HCT116 (cell line): ENCODE results near the gene MRFAP1L1. TPM values are rescaled to one million over a fixed set of nuclear protein-coding genes. Genes with fewer than 3 reads are reported as not detected.

Experiments used
- ATAC-seq: fragments of 200-7000 bp; cut with Tn5 transposase; 2 replicates; pipeline ENCODE4 v1.9.1; 2020; ENCODE audit warnings: mild to moderate bottlenecking, moderate library complexity
- BruUV-seq: library from RNA; stranded (reverse); fragments of 400-500 nt; replicated peaks from 2 replicates; lab custom pipeline; 2021; lab: Mats Ljungman, UMichigan
- CTCF ChIA-PET: fragments of 300-600 bp; sonication (Branson Sonifier 250); formaldehyde crosslinking; loops from one replicate; lab custom pipeline; 2021; ENCODE audit warnings: antibody characterized with exemption; lab: Charles Lee
- POLR2A ChIA-PET: fragments of 300-600, 350-600 bp; sonication (Branson Sonifier 250); formaldehyde crosslinking; loops from one replicate; lab custom pipeline; 2021; ENCODE audit warnings: antibody characterized with exemption; lab: Charles Lee
- RAD21 ChIA-PET, 2 experiments: fragments of 300-600 bp; sonication (Branson Sonifier 250); formaldehyde crosslinking; loops; one replicate each; lab custom pipeline; 2023; ENCODE audit warnings: low total read pairs in 2 of 2; ENCODE audit not compliant: uncharacterized antibody in 2 of 2, unreplicated experiment in 2 of 2, low non-redundant PET in 1 of 2; lab: Charles Lee
- DNase-seq: peaks from one replicate; pipeline ENCODE4 v3.0.0-alpha.2; 2010; ENCODE audit warnings: low read depth, low spot score
- H2AFZ ChIP-seq: fragments of 200-600 bp; shearing (Covaris generic), sonication (generic); 2 replicates; pipeline ENCODE4 v1.6.1; 2017; ENCODE audit warnings: low read depth, mixed run types, mixed read lengths, antibody characterized with exemption, low read length; ENCODE audit not compliant: poor library complexity, severe bottlenecking
- H3K27ac ChIP-seq: 2 replicates; pipeline ENCODE4 v1.5.1; 2012; ENCODE audit warnings: low read depth, low read length
- H3K27me3 ChIP-seq: fragments of 200-600 bp; sonication (generic); 2 replicates; pipeline ENCODE4 v1.6.1; 2016; ENCODE audit warnings: mixed run types, low read length, mixed read lengths; ENCODE audit not compliant: insufficient read depth
- H3K36me3 ChIP-seq, 2 experiments: fragments of 200-500 bp in 1 of 2; fragments of 200-600 bp in 1 of 2; sonication (Bioruptor generic) in 1 of 2; sonication (generic) in 1 of 2; 2 replicates each; pipeline versions ENCODE4 v1.5.1 to v1.6.1; 2014 to 2016; ENCODE audit warnings: low read length in 2 of 2, inconsistent platforms in 1 of 2, mixed read lengths in 1 of 2, mixed run types in 1 of 2; ENCODE audit not compliant: insufficient read depth in 2 of 2, control insufficient read depth in 1 of 2
- H3K4me1 ChIP-seq, 2 experiments: fragments of 200-600 bp in 1 of 2; sonication (generic) in 1 of 2; 2 replicates each; pipeline versions ENCODE4 v1.5.1 to v1.6.1; 2012 to 2017; ENCODE audit warnings: low read length in 2 of 2, inconsistent platforms in 1 of 2, mild to moderate bottlenecking in 1 of 2, mixed read lengths in 1 of 2, mixed run types in 1 of 2, moderate library complexity in 1 of 2; ENCODE audit not compliant: insufficient read depth in 2 of 2, control insufficient read depth in 1 of 2
- H3K4me2 ChIP-seq: fragments of 200-600 bp; sonication (generic); 2 replicates; pipeline ENCODE4 v1.6.1; 2017; ENCODE audit warnings: mixed run types, low read length, mixed read lengths
- H3K4me3 ChIP-seq, 2 experiments: fragments of 200-600 bp in 1 of 2; sonication (generic) in 1 of 2; replicated peaks in 1 of 2; 2 replicates each; pipeline ENCODE4 v1.5.1; 2011 to 2016; ENCODE audit warnings: low read length in 2 of 2, control low read depth in 1 of 2, low read depth in 1 of 2, mild to moderate bottlenecking in 1 of 2, mixed read lengths in 1 of 2, mixed run types in 1 of 2
- H3K79me2 ChIP-seq: fragments of 200-600 bp; sonication (generic); 2 replicates; pipeline ENCODE4 v1.6.1; 2017; ENCODE audit warnings: mild to moderate bottlenecking, mixed run types, low read length, moderate library complexity, mixed read lengths; ENCODE audit not compliant: insufficient read depth
- H3K9ac ChIP-seq: fragments of 200-600 bp; sonication (generic); 2 replicates; pipeline ENCODE4 v1.6.1; 2016; ENCODE audit warnings: low read length, mixed read lengths
- H3K9me2 ChIP-seq: fragments of 200-600 bp; sonication (generic), shearing (Covaris generic); 2 replicates; pipeline ENCODE4 v1.6.1; 2017; ENCODE audit warnings: mixed run types, mild to moderate bottlenecking, moderate library complexity; ENCODE audit not compliant: insufficient read depth
- H3K9me3 ChIP-seq, 2 experiments: fragments of 200-500 bp in 1 of 2; fragments of 200-600 bp in 1 of 2; sonication (Bioruptor generic) in 1 of 2; sonication (generic) in 1 of 2; 2 replicates each; pipeline ENCODE4 v1.6.1; 2014 to 2017; ENCODE audit warnings: low read length in 2 of 2, mixed read lengths in 2 of 2, inconsistent platforms in 1 of 2, low read depth in 1 of 2, mild to moderate bottlenecking in 1 of 2, mixed run types in 1 of 2, moderate library complexity in 1 of 2; ENCODE audit not compliant: control insufficient read depth in 1 of 2, insufficient read depth in 1 of 2
- H4K20me1 ChIP-seq: fragments of 200-600 bp; sonication (generic), shearing (Covaris generic); 2 replicates; pipeline ENCODE4 v1.6.1; 2017; ENCODE audit warnings: mixed run types, mild to moderate bottlenecking, moderate library complexity; ENCODE audit not compliant: insufficient read depth
- CTCF ChIP-seq, 3 experiments: fragments of 200-600 bp in 1 of 3; sonication (generic) in 1 of 3; IDR thresholded peaks in 2 of 3; conservative IDR thresholded peaks in 1 of 3; 2 replicates each; pipeline ENCODE4 v1.5.1; 2012 to 2017; ENCODE audit warnings: low read depth in 2 of 3, low read length in 2 of 3, antibody characterized with exemption in 1 of 3, borderline replicate concordance in 1 of 3, control low read depth in 1 of 3, mild to moderate bottlenecking in 1 of 3, mixed read lengths in 1 of 3, mixed run types in 1 of 3, moderate library complexity in 1 of 3; ENCODE audit not compliant: insufficient read depth in 1 of 3
- EZH2 ChIP-seq: fragments of 200-600 bp; sonication (generic); IDR thresholded peaks from 2 replicates; pipeline ENCODE4 v1.6.1; 2017; ENCODE audit warnings: antibody characterized with exemption, mixed run types
- EZH2phosphoT487 ChIP-seq: fragments of 200-600 bp; IDR thresholded peaks from 2 replicates; pipeline ENCODE4 v1.6.1; 2018; ENCODE audit warnings: antibody characterized with exemption, borderline replicate concordance
- MAX ChIP-seq: IDR thresholded peaks from 2 replicates; pipeline ENCODE4 v1.6.1; 2012
- SP1 ChIP-seq: IDR thresholded peaks from 2 replicates; pipeline ENCODE4 v1.6.1; 2012; ENCODE audit warnings: low read depth
- TCF7L2 ChIP-seq: IDR thresholded peaks from 2 replicates; pipeline ENCODE4 v1.7.0; 2011; ENCODE audit warnings: borderline replicate concordance, inconsistent platforms; ENCODE audit not compliant: insufficient read depth, insufficient read length; ENCODE audit errors: extremely low read depth
- ZBTB33 ChIP-seq: IDR thresholded peaks from 2 replicates; pipeline ENCODE4 v1.6.1; 2011; ENCODE audit warnings: mild to moderate bottlenecking, low read length, moderate library complexity; ENCODE audit not compliant: insufficient replicate concordance; ENCODE audit errors: extremely low read depth
- intact Hi-C: fragments of 100-400 bp; cut with micrococcal nuclease; formaldehyde crosslinking; loops from 2 replicates; pipeline ENCODE4 v1.10.0; 2022
- total RNA-seq: library from RNA; stranded (reverse); gene quantifications from one replicate; pipeline ENCODE4 v1.2.1, GENCODE V29; 2021; ENCODE audit not compliant: unreplicated experiment

The MRFAP1L1 gene
- total RNA-seq, 1 experiment from 2014 or later = 43.0 TPM

GRCh38 chr4:6734165-6734786 is 24.6 kb upstream of the MRFAP1L1 start:
- POLR2A ChIA-PET = no interaction called here
- intact Hi-C loops = no loop called here
- no TSS peak for BruUV-seq

More at GRCh38 chr4:6734165-6734786, 24.6 kb upstream of the MRFAP1L1 start:
- H3K4me2 ChIP-seq = no peak overlapping the region
- no peaks in the 10 kb centered on the region for H3K79me2 ChIP-seq
- ATAC-seq (no peak), DNase-seq (no peak)
- H3K27ac ChIP-seq = no peak overlapping the region
- no peaks in the 10 kb centered on the region for H3K27me3 ChIP-seq
- H4K20me1 ChIP-seq = no peaks in the 10 kb centered on the region
- no peak overlapping the region for H2AFZ ChIP-seq
- ChIA-PET CTCF (no interaction called here), RAD21 (no interaction called here)
- H3K4me1 ChIP-seq = peaks cover 12 to 32% of the 10 kb centered on the region in 2 experiments
- H3K4me3 ChIP-seq = no peak overlapping the region
- H3K9me2 ChIP-seq = no peaks in the 10 kb centered on the region
- TF ChIP-seq ZBTB33 (no peak), EZH2phosphoT487 (no peak), SP1 (no peak), EZH2 (no peak), MAX (no peak), CTCF (IDR thresholded peaks at IDR 0.05 in 2 of 3, conservative IDR thresholded peaks at IDR 0.05 in 1 of 3; ENCODE audit: borderline replicate concordance in 1 of 3, insufficient read depth in 1 of 3, low read depth in 2 of 3, low read length in 2 of 3) (no peak), TCF7L2 (no peak)
- no peaks in the 10 kb centered on the region for H3K36me3 ChIP-seq
- peaks cover 0 to under 1% of the 10 kb centered on the region in 2 experiments; a peak in 1 of 4 replicates for H3K9me3 ChIP-seq
- no peak overlapping the region for H3K9ac ChIP-seq
